Natural killer cell treated with Interleukin-12 subunit alpha and Interleukin-12 subunit beta and Interleukin-15 and Interleukin-18, amount 100 ng/mL, for 72 hours (primary cell): ENCODE measurements around the gene CGB1. TPM values are rescaled to one million over a fixed set of nuclear protein-coding genes. Genes with fewer than 3 reads are reported as not detected.
"Not testable (repeated sequence)": the region's sequence is repeated elsewhere in the genome, so short reads cannot be mapped to it uniquely, and the experiment has no call there.

Source experiments
- ATAC-seq, 2 donors: fragments of 150-1000 bp; cut with Tn5 transposase in 1 of 2; sonication (Bioruptor Pico), chemical (Tn5 transposase) in 1 of 2; 2 replicates each; pipeline ENCODE4 v1.10.0; 2021
- DNase-seq: peaks from one replicate; pipeline ENCODE4 v3.0.0; 2022; ENCODE audit warnings: low spot score
- H3K27ac Mint-ChIP-seq, 2 donors: 1 replicate in 1 of 2; 2 replicates in 1 of 2; pipeline ENCODE4 v1.8.0; 2022; ENCODE audit warnings: mixed read lengths in 2 of 2, mild to moderate bottlenecking in 1 of 2, moderate library complexity in 1 of 2
- H3K27me3 Mint-ChIP-seq, 2 donors: 1 replicate in 1 of 2; 2 replicates in 1 of 2; pipeline ENCODE4 v1.8.0; 2022; ENCODE audit warnings: mixed read lengths in 2 of 2
- H3K36me3 Mint-ChIP-seq: one replicate; pipeline ENCODE4 v1.8.0; 2022; ENCODE audit warnings: mixed read lengths
- H3K4me1 Mint-ChIP-seq, 2 donors: 1 replicate in 1 of 2; 2 replicates in 1 of 2; pipeline ENCODE4 v1.8.0; 2022; ENCODE audit warnings: low read depth in 2 of 2, mixed read lengths in 2 of 2, mild to moderate bottlenecking in 1 of 2
- H3K4me3 Mint-ChIP-seq: one replicate; pipeline ENCODE4 v1.8.0; 2022; ENCODE audit warnings: mixed read lengths
- H3K9me3 Mint-ChIP-seq: 2 replicates; pipeline ENCODE4 v1.8.0; 2022; ENCODE audit warnings: mixed read lengths
- total RNA-seq, 2 donors: library from RNA; stranded (reverse); gene quantifications; one replicate each; pipeline ENCODE4 v1.2.3, GENCODE V29; 2022

Gene CGB1
- total RNA-seq, 2 donors from 2014 or later: not detected

- peaks cover 1% of the 10 kb centered on the region for H3K36me3 Mint-ChIP-seq
- H3K27me3 Mint-ChIP-seq: peaks cover 41 to 52% of the 10 kb centered on the region in 2 donors
- H3K9me3 Mint-ChIP-seq: peaks cover 4% of the 10 kb centered on the region
- DNase-seq: no peak
- ATAC-seq: no peak
- no peak overlapping the region for H3K27ac Mint-ChIP-seq
- H3K4me1 Mint-ChIP-seq: peaks cover under 1 to 4% of the 10 kb centered on the region in 2 donors
- no peak overlapping the region for H3K4me3 Mint-ChIP-seq
Observed at GRCh38 chr19:49067554-49067953, 30.9 kb upstream of the CGB1 start.

GRCh38 chr19:49065905-49066512 lies 29.3 kb upstream of the CGB1 start:
- Mint-ChIP-seq H3K4me1 (peaks cover 0 to 7% of the 10 kb centered on the region in 2 donors), H3K27me3 (peaks cover 40 to 54% of the 10 kb centered on the region in 2 donors), H3K4me3 (no peak overlapping the region), H3K36me3 (no peaks in the 10 kb centered on the region), H3K9me3 (peaks cover 4% of the 10 kb centered on the region), H3K27ac (no peak overlapping the region)
- no peak for ATAC-seq
- no peak for DNase-seq

- DNase-seq (no peak), ATAC-seq (no peak)
- peaks cover 4% of the 10 kb centered on the region for H3K9me3 Mint-ChIP-seq
- H3K27ac Mint-ChIP-seq: no peak within 1 kb of the TSS
- H3K27me3 Mint-ChIP-seq: peaks cover 39 to 53% of the 10 kb centered on the region in 2 donors
- H3K36me3 Mint-ChIP-seq: no peaks in the 10 kb centered on the region
- peaks cover 0 to 7% of the 10 kb centered on the region in 2 donors for H3K4me1 Mint-ChIP-seq
- no peak within 1 kb of the TSS for H3K4me3 Mint-ChIP-seq
Observed at GRCh38 chr19:49064768-49065611, 28.3 kb upstream of the CGB1 start, which contains the start of gene NTF4. Gene NTF4, minus strand, starts transcription at chr19:49064818. Its CDS starts 2,821 bp downstream, at chr19:49061997.

GRCh38 chr19:49064029-49064629 lies 27.4 kb upstream of the CGB1 start:
- H3K4me3 Mint-ChIP-seq: no peak overlapping the region
- no peaks in the 10 kb centered on the region for H3K36me3 Mint-ChIP-seq
- H3K9me3 Mint-ChIP-seq: no peaks in the 10 kb centered on the region
- DNase-seq (no peak), ATAC-seq (no peak)
- H3K27me3 Mint-ChIP-seq: peaks cover 36 to 50% of the 10 kb centered on the region in 2 donors
- peaks cover 0 to 7% of the 10 kb centered on the region in 2 donors for H3K4me1 Mint-ChIP-seq
- no peak overlapping the region for H3K27ac Mint-ChIP-seq

GRCh38 chr19:49061445-49061844 lies 24.8 kb upstream of the CGB1 start:
- H3K27me3 Mint-ChIP-seq: peaks cover 32 to 45% of the 10 kb centered on the region in 2 donors
- H3K36me3 Mint-ChIP-seq: no peaks in the 10 kb centered on the region
- ATAC-seq (peak; percentile 61 to 82), DNase-seq (peak; percentile 67)
- H3K4me3 Mint-ChIP-seq: no peak overlapping the region
- H3K27ac Mint-ChIP-seq: no peak overlapping the region
- peaks cover 15 to 20% of the 10 kb centered on the region in 2 donors for H3K4me1 Mint-ChIP-seq
- no peaks in the 10 kb centered on the region for H3K9me3 Mint-ChIP-seq

- Mint-ChIP-seq H3K27me3 (peaks cover 31 to 41% of the 10 kb centered on the region in 2 donors), H3K9me3 (no peaks in the 10 kb centered on the region)
Observed at GRCh38 chr19:49061000-49061399, 24.3 kb upstream of the CGB1 start.

GRCh38 chr19:49059053-49059452 lies 22.4 kb upstream of the CGB1 start:
- H3K4me1 Mint-ChIP-seq: peaks cover 15% of the 10 kb centered on the region in 2 donors
- no peak for DNase-seq
- ATAC-seq: no peak
- no peaks in the 10 kb centered on the region for H3K9me3 Mint-ChIP-seq
- no peaks in the 10 kb centered on the region for H3K36me3 Mint-ChIP-seq
- H3K27me3 Mint-ChIP-seq: peaks cover 25 to 32% of the 10 kb centered on the region in 2 donors
- no peak overlapping the region for H3K4me3 Mint-ChIP-seq
- no peak overlapping the region for H3K27ac Mint-ChIP-seq

More at GRCh38 chr19:49061000-49061399, 24.3 kb upstream of the CGB1 start:
- H3K27ac Mint-ChIP-seq: no peak overlapping the region
- ATAC-seq (no peak), DNase-seq (no peak)
- no peak overlapping the region for H3K4me3 Mint-ChIP-seq
- H3K4me1 Mint-ChIP-seq: peaks cover 15 to 20% of the 10 kb centered on the region in 2 donors
- no peaks in the 10 kb centered on the region for H3K36me3 Mint-ChIP-seq

- ATAC-seq (no peak), DNase-seq (no peak)
- H3K4me1 Mint-ChIP-seq: peaks cover 15% of the 10 kb centered on the region in 2 donors
- no peak overlapping the region for H3K4me3 Mint-ChIP-seq
- no peaks in the 10 kb centered on the region for H3K36me3 Mint-ChIP-seq
- H3K9me3 Mint-ChIP-seq: no peaks in the 10 kb centered on the region
- H3K27ac Mint-ChIP-seq: no peak overlapping the region
- H3K27me3 Mint-ChIP-seq: peaks cover 25 to 32% of the 10 kb centered on the region in 2 donors
Observed at GRCh38 chr19:49058562-49058961, 21.9 kb upstream of the CGB1 start.

GRCh38 chr19:49057636-49058234 lies 21.0 kb upstream of the CGB1 start, which contains the start of gene CGB7:
Gene CGB7, minus strand, starts transcription at chr19:49057749. Its CDS starts 2,374 bp downstream, at chr19:49055375.
- peak within 1 kb of the TSS in 1 of 2 donors; percentile 48 for H3K27ac Mint-ChIP-seq
- peak; percentile 25 to 48 for ATAC-seq
- no peaks in the 10 kb centered on the region for H3K9me3 Mint-ChIP-seq
- H3K36me3 Mint-ChIP-seq: no peaks in the 10 kb centered on the region
- H3K27me3 Mint-ChIP-seq: peaks cover 23 to 32% of the 10 kb centered on the region in 2 donors
- H3K4me1 Mint-ChIP-seq: peaks cover 15% of the 10 kb centered on the region in 2 donors
- no peak for DNase-seq
- H3K4me3 Mint-ChIP-seq: peak within 1 kb of the TSS; percentile 82

- H3K4me1 Mint-ChIP-seq: peaks cover 15% of the 10 kb centered on the region in 2 donors
- DNase-seq, H3K36me3 Mint-ChIP-seq, H3K9me3 Mint-ChIP-seq: not testable (repeated sequence)
- H3K27me3 Mint-ChIP-seq: peaks cover 23 to 32% of the 10 kb centered on the region in 2 donors
- peak overlapping the region; percentile 82 for H3K4me3 Mint-ChIP-seq
- ATAC-seq: peak in 1 of 2 donors; percentile 26
- H3K27ac Mint-ChIP-seq: peak overlapping the region in 1 of 2 donors; percentile 48
Observed at GRCh38 chr19:49056902-49057596, 20.4 kb upstream of the CGB1 start.

- Mint-ChIP-seq H3K36me3 (no peaks in the 10 kb centered on the region), H3K27me3 (peaks cover 23 to 32% of the 10 kb centered on the region in 2 donors), H3K9me3 (no peaks in the 10 kb centered on the region), H3K4me1 (peaks cover 13 to 15% of the 10 kb centered on the region in 2 donors), H3K4me3 (peak overlapping the region; percentile 82), H3K27ac (no peak overlapping the region)
- peak; percentile 70 for DNase-seq
- peak; percentile 81 to 89 for ATAC-seq
Observed at GRCh38 chr19:49056101-49056901, 19.6 kb upstream of the CGB1 start.

GRCh38 chr19:49050376-49051033 lies 13.8 kb upstream of the CGB1 start:
- not testable (repeated sequence) for H3K9me3 Mint-ChIP-seq, H3K27ac Mint-ChIP-seq, H3K4me1 Mint-ChIP-seq, DNase-seq, H3K4me3 Mint-ChIP-seq, H3K27me3 Mint-ChIP-seq, ATAC-seq, H3K36me3 Mint-ChIP-seq
